Endodermal cell (in vitro differentiated cells): ENCODE data around the gene TOMM34. TPM values are rescaled to one million over a fixed set of nuclear protein-coding genes. Genes with fewer than 3 reads are reported as not detected.
A peak's percentile ranks its signal among the peaks of the same experiment; 100 is the strongest.

Experiments used
- DNase-seq: peaks from one replicate; pipeline ENCODE4 v3.0.0-alpha.2; 2017
- H3K27ac ChIP-seq: 2 replicates; pipeline ENCODE4 v1.5.1; 2013; ENCODE audit warnings: mild to moderate bottlenecking, low read depth, low read length, moderate library complexity
- H3K27me3 ChIP-seq: 2 replicates; pipeline ENCODE4 v1.6.1; 2013; ENCODE audit warnings: mild to moderate bottlenecking, low read length, moderate library complexity; ENCODE audit not compliant: insufficient read depth, control insufficient read depth, poor library complexity, severe bottlenecking
- H3K36me3 ChIP-seq: 2 replicates; pipeline ENCODE4 v1.7.0; 2013; ENCODE audit warnings: mild to moderate bottlenecking, low read length, moderate library complexity; ENCODE audit not compliant: control insufficient read depth, insufficient read depth
- H3K4me1 ChIP-seq: one replicate; pipeline ENCODE4 v1.7.0; 2013; ENCODE audit warnings: low read length; ENCODE audit not compliant: control insufficient read depth, insufficient read depth
- H3K4me3 ChIP-seq: 2 replicates; pipeline ENCODE4 v1.5.1; 2013; ENCODE audit warnings: mild to moderate bottlenecking, low read length, moderate library complexity
- H3K9ac ChIP-seq: 2 replicates; pipeline ENCODE4 v1.6.1; 2013; ENCODE audit warnings: mild to moderate bottlenecking, low read length, moderate library complexity; ENCODE audit not compliant: poor library complexity, severe bottlenecking; ENCODE audit errors: extremely low read depth
- H3K9me3 ChIP-seq: 2 replicates; pipeline ENCODE4 v1.6.1; 2013; ENCODE audit warnings: mild to moderate bottlenecking, low read length, moderate library complexity; ENCODE audit not compliant: control insufficient read depth
- H3K27ac Mint-ChIP-seq: 2 replicates; pipeline ENCODE4 v1.8.0; 2020; ENCODE audit warnings: mixed read lengths
- H3K27me3 Mint-ChIP-seq: 2 replicates; pipeline ENCODE4 v1.8.0; 2021; ENCODE audit warnings: mild to moderate bottlenecking, mixed read lengths; ENCODE audit not compliant: insufficient read depth
- H3K36me3 Mint-ChIP-seq: 2 replicates; pipeline ENCODE4 v1.8.0; 2020; ENCODE audit warnings: low read depth, mixed read lengths
- H3K4me1 Mint-ChIP-seq: 2 replicates; pipeline ENCODE4 v1.8.0; 2020; ENCODE audit warnings: mixed read lengths
- H3K4me3 Mint-ChIP-seq: 2 replicates; pipeline ENCODE4 v1.8.0; 2020; ENCODE audit warnings: mild to moderate bottlenecking, moderate library complexity, mixed read lengths
- H3K9me3 Mint-ChIP-seq: 2 replicates; pipeline ENCODE4 v1.8.0; 2020; ENCODE audit warnings: mild to moderate bottlenecking, mixed read lengths
- CTCF ChIP-seq: fragments of 200-600 bp; sonication (generic); conservative IDR thresholded peaks from 2 replicates; pipeline ENCODE4 v1.5.0; 2021; ENCODE audit warnings: antibody characterized with exemption, mild to moderate bottlenecking
- WGBS, 2 experiments: methylation state at CpG; one replicate each; pipeline versions ENCODE4 v1.1.5 to v1.1.7; 2013; ENCODE audit warnings: missing lambda C conversion rate in 2 of 2, mixed read lengths in 1 of 2; ENCODE audit not compliant: insufficient coverage in 1 of 2, insufficient read length in 1 of 2; 5-methylcytosine and 5-hydroxymethylcytosine counted together
- total RNA-seq, 2 donors: library from RNA; stranded (reverse); fragmentation: NEBNext Ultra II Directional in 1 of 2; extraction: Animal tissue kit (Norgen Biotek cat#: 25700) in 1 of 2; gene quantifications; 2 replicates in 1 of 2; 3 replicates in 1 of 2; pipeline ENCODE4 v1.2.1, GENCODE V29; 2021

The TOMM34 gene
- total RNA-seq, 2 donors from 2014 or later, result 43.6 to 43.9 TPM

GRCh38 chr20:44954211-44954610 lies 6.0 kb downstream of the TOMM34 start:
- no peaks in the 10 kb centered on the region for H3K9me3 Mint-ChIP-seq

GRCh38 chr20:44952731-44953130 lies 7.5 kb downstream of the TOMM34 start:
- Mint-ChIP-seq H3K4me3 (no peak overlapping the region), H3K36me3 (peaks cover 86% of the 10 kb centered on the region), H3K9me3 (no peaks in the 10 kb centered on the region), H3K4me1 (peaks cover 22% of the 10 kb centered on the region), H3K27me3 (no peaks in the 10 kb centered on the region), H3K27ac (no peak overlapping the region)
- DNase-seq, result no peak
- Histone ChIP-seq H3K4me1 (peaks cover 12% of the 10 kb centered on the region), H3K27ac (no peak overlapping the region), H3K9ac (no peak overlapping the region), H3K9me3 (no peaks in the 10 kb centered on the region), H3K4me3 (no peak overlapping the region), H3K36me3 (peaks cover 87% of the 10 kb centered on the region), H3K27me3 (no peaks in the 10 kb centered on the region)
- WGBS, 2 experiments, result 92 to 94% methylated on average over 1 of the region's 1 CpG
- TF ChIP-seq CTCF, result no peak

More at GRCh38 chr20:44954211-44954610, 6.0 kb downstream of the TOMM34 start:
- 83 to 84% methylated on average over 4 to 5 of the region's 5 CpGs for WGBS, 2 experiments
- no peaks in the 10 kb centered on the region for H3K27me3 ChIP-seq
- H3K9me3 ChIP-seq, result no peaks in the 10 kb centered on the region
- H3K27ac ChIP-seq, result no peak overlapping the region
- no peak overlapping the region for H3K9ac ChIP-seq
- peaks cover 33% of the 10 kb centered on the region for H3K4me1 Mint-ChIP-seq
- no peak for DNase-seq
- peak overlapping the region; percentile 16 for H3K4me3 ChIP-seq
- no peak for TF ChIP-seq CTCF
- peaks cover 15% of the 10 kb centered on the region for H3K4me1 ChIP-seq
- H3K36me3 ChIP-seq, result peaks cover 81% of the 10 kb centered on the region
- peaks cover 82% of the 10 kb centered on the region for H3K36me3 Mint-ChIP-seq
- H3K27me3 Mint-ChIP-seq, result no peaks in the 10 kb centered on the region
- H3K4me3 Mint-ChIP-seq, result no peak overlapping the region
- peak overlapping the region; percentile 7 for H3K27ac Mint-ChIP-seq

- DNase-seq, result no peak
- no peak for TF ChIP-seq CTCF
- H3K9me3 Mint-ChIP-seq, result no peaks in the 10 kb centered on the region
- H3K36me3 Mint-ChIP-seq, result peaks cover 89% of the 10 kb centered on the region
- no peaks in the 10 kb centered on the region for H3K27me3 Mint-ChIP-seq
- no peak overlapping the region for H3K27ac ChIP-seq
- no peaks in the 10 kb centered on the region for H3K9me3 ChIP-seq
- H3K4me1 Mint-ChIP-seq, result peaks cover 16% of the 10 kb centered on the region
- 96 to 100% methylated on average over 1 of the region's 1 CpG for WGBS, 2 experiments
- H3K4me3 Mint-ChIP-seq, result no peak overlapping the region
- H3K36me3 ChIP-seq, result peaks cover 97% of the 10 kb centered on the region
- no peaks in the 10 kb centered on the region for H3K27me3 ChIP-seq
- peaks cover 12% of the 10 kb centered on the region for H3K4me1 ChIP-seq
- H3K4me3 ChIP-seq, result no peak overlapping the region
- H3K27ac Mint-ChIP-seq, result no peak overlapping the region
- H3K9ac ChIP-seq, result no peak overlapping the region
Measured at GRCh38 chr20:44950368-44950767, 9.8 kb downstream of the TOMM34 start.
